NCI-H226 (cell line): ENCODE results near the gene CDC42BPA.
A peak's percentile ranks its signal among the peaks of the same experiment; 100 is the strongest.
"Not testable (repeated sequence)": the region's sequence is repeated elsewhere in the genome, so short reads cannot be mapped to it uniquely, and the experiment has no call there.

Experiments used
- DNase-seq: peaks from one replicate; pipeline ENCODE4 v3.0.0-alpha.2; 2015

Gene CDC42BPA, protein sequence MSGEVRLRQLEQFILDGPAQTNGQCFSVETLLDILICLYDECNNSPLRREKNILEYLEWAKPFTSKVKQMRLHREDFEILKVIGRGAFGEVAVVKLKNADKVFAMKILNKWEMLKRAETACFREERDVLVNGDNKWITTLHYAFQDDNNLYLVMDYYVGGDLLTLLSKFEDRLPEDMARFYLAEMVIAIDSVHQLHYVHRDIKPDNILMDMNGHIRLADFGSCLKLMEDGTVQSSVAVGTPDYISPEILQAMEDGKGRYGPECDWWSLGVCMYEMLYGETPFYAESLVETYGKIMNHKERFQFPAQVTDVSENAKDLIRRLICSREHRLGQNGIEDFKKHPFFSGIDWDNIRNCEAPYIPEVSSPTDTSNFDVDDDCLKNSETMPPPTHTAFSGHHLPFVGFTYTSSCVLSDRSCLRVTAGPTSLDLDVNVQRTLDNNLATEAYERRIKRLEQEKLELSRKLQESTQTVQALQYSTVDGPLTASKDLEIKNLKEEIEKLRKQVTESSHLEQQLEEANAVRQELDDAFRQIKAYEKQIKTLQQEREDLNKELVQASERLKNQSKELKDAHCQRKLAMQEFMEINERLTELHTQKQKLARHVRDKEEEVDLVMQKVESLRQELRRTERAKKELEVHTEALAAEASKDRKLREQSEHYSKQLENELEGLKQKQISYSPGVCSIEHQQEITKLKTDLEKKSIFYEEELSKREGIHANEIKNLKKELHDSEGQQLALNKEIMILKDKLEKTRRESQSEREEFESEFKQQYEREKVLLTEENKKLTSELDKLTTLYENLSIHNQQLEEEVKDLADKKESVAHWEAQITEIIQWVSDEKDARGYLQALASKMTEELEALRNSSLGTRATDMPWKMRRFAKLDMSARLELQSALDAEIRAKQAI (N-terminal part only)

DNA sequence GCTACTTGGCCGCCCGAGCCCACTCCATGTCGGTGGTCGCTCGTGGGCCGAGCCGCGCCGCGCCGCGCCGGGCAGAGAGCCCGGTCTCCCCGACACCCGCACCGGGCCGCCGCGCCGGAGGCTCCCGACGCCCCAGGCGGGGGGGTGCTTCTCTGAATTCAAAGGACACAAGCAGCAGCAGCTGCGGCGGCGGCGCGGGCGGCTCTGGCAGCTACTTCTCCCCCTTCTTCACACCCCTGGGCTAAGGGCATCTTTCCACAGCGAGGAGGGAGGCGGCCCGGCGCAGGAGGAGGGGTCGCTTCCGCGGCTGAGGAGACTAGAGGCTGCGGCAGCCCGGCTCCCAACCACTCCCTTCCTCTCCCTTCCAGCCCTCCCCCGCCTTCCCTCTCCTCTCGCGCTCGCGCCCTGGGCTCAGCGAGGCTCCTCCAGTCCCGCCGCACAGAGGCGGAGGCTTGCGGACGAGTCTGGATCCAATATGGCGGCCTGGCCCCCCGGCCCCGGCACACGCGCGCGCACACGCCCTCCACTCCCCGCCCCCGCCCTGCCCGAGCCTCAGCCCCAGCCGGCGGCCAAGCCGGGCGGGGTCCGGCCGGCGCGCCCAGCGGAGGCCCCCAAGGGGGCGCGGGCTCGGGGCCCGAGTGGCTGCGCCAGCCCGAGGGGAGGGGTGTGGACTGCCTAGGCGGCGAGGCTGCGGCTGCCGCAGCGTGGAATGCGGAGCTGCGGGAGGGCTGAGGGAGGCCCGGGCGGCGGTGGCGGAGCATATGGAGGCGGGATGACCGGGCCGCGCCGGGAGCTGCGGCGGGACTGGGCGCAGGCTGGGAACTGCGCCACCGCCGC lies at the start of gene CDC42BPA:
Gene CDC42BPA, minus strand, starts transcription at position 477 of the 837 bp plus-strand sequence. CDS start 1,310 bp downstream, outside the sequence.
- DNase-seq: peak; percentile 73

DNA sequence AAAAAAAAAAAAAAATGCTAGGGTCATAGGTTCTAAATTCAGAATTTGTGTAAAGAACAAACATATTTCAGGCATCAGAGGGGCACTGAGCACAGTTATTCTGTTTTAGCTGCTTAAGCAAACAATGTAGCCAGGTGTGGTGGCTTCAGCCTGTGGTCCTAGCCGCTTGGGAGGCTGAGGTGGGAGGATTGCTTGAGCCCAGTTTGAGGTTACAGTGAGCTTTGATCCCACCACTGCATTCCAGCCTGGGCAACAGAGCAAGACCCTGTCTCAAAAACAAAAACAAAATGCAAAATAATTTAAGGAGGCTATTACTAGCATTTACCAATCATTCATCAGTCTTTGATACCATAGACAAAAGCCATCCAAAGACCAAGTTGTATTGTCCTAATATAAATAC lies 49.7 kb upstream of the CDC42BPA start:
- no peak for DNase-seq

DNA sequence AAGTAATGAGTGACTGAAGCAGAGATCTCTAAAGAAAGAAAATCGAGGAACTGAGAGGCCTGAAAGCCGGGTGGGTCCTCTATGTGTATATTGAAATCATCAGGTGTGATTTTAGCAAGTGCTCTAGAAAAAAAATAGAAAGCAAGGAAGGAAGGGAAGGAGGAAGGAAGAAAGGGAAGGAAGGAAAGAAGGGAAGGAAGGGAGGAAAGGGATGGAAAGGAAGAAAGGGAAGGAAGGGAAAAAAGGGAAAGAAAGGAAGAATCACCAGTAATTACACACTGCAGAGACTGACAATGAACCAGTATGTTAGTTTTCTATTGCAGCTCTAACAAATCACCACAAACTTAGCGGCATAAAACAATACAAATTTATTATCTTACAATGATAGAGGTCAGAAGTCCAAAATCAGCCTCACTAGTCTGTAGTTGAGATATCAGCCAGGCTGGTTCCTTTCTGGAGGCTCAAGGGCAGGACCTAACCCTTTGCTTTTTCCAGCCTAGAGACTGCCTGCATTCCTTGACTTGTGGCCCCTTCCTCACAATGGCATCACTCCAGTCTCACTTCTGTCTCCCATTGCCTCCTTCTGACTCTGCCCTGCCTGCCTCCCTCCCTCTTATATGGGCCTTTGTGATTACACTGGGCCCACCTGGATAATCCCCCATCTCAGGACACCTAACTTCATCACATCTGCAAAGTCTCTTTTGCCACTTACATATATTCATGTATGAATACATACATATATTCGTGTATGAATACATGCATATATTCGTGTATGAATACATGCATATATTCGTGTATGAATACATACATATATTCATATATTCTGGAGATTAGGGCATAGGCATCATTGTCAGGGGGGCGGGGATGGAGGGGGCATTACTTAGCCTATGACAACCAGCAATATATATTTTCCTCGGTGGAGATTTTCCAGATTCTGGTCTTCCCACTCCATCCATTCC lies 47.5 kb upstream of the CDC42BPA start:
- DNase-seq: no peak

DNA sequence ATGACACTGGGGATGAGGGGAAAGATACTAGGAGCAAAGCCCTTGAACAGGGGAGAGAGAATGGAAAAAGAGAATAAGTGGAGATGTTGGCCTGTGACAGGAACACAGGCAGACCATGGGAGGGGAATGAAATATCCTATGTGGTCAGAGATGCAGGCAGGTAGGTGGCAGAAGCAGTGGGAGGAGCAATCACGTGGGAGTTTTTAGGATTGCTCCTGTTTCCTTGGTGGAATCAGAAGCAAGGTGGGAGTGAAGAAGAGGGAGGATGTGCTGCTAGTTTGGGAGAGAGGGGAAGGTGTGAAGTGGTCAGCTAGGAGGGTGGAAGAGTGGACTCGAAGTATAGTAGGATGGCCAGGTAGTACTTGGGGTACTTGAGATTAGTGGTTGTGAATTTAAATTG lies 46.4 kb upstream of the CDC42BPA start:
- no peak for DNase-seq

DNA sequence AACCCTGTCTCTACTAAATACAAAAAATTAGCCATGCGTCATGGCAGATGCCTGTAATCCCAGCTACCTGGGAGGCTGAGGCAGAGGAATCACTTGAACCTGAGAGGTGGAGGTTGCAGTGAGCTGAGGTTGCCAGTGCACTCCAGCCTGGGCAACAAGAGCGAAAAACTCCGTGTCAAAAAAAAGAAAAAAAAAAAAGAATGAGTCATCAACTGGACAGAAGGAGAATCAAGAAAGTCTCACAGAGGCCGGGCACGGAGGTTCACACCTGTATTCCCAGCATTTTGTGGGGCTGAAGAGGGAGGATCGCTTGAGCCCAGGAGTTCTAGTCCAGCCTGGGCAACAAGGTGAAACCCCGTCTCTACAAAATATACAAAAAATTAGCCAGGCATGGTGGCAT lies 45.5 kb upstream of the CDC42BPA start:
- no peak for DNase-seq

DNA sequence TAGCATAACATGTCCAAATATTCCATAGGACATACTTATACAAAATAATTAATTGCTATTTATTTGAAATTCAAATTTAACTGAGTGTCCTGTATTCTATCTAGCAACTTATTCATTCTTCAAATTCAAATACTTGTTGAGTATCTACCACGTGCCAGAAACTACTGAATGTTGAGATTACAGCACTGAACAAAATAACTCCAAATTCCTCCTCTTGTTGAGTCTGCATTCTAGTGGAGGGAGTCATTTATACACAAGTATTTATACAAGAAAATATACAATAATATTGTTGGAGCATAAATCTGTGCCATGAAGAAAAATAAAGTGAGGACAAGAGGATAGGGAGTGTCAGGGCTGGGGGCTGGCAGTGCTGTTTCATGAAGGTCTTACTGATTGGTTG lies 43.7 kb upstream of the CDC42BPA start:
- no peak for DNase-seq

DNA sequence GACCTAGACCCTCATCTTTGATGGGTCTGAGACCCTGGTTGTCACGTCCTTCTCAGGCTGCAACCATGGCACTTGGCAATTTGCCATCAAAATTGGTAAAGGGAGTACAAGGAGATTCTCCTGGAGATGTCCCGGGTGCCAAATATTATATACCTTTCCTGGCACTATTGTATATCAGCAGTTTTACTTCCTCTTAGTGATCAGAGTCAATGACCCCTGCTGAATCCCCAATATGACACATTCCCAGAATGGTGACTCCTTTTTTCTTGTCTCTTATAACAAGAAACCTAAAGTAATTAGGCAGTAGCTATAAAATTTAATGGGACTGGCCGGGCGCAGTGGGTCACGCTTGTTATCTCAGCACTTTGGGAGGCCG lies 39.6 kb upstream of the CDC42BPA start:
- DNase-seq: no peak

DNA sequence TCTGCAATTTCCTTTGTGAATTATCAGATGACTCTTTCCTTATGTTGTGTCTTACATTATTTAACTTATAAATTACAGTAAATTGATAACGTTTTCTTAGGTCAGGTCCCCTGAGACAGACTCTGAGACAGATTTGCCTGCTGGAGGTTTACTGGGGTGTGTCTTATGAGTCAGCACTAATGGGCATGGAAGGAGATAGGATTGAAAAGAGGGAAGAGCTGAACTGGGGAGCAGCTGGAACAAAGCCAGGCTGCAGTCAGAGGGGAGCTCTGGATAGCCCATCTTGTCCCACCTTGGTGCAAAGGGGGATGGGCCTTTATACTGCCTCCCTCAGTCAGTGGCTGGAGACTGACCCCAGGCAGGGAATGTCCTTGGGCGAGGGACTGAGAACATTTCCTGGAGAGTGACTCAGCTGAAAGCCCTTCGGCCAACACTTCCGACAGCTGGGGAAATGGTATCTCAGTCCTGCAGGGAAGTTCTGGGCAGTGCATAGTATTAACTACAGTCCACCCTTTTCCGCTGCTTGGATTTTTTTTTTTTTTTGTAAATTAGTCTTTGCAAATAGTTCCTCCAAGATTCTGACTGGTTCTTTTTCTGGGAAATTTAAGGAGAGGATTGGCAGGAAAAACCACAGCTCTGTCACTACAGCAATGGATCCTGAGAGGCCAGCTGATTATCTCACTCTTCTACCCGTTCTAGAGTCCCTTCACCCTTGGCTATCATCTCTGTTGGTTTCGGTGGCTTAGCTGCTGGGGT lies 39.1 kb upstream of the CDC42BPA start:
- peak; percentile 80 for DNase-seq

DNA sequence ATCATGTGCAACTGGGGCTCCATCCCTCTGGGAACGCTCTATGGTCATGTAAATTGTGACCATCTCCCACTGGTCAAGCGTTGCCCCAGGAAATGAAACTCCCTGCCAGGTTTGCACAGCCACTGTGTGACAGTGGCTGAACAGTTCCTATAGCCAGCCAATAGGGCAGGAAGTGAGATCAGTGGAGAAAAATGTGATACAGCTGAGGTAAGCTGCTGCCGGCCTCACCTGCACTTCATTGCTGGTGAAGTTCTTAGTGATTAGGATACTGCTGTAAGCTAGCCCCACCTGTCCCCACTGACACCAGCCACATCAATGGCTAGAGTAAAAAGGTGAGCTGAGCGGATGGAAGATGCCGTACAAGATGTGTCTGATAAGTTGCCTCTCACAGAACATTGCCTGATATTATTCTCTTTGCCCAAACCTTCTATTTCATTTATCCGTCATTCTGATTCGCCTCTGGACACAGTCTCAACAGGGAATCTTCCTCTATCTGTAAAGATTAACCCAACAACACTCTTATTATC lies 38.4 kb upstream of the CDC42BPA start:
- DNase-seq: no peak

DNA sequence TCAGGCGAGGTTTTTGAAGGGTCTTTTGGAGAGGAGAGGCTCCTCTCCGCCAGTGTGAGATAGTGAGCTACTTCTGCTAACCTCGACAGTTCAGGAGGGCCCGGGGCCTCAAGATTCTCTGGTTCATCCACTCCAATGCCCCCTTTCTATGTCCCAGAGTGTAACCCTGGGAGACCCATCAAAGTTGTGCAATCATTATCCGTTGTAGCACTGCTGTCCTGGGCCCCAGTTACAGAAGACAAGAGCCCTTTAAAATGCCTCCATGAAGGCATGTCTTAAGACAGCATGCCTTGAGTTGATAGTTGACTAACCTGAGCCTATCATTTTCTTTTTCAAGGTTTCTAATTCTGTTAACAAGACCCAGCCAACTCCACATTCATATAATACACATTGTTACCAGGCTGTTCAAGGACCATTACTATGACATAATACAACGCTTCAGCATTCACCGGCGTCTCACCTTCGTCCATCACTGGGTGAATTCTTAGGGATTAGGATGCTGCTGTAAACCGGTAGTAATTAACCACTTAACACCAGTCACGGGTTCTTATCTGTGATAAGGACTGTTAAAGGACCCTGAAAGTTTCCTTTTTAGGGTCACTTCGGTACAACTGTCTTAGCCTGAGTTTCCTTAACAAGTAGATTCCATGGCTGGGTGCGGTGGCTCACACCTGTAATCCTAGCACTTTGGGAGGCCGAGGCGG lies 37.4 kb upstream of the CDC42BPA start:
- no peak for DNase-seq

DNA sequence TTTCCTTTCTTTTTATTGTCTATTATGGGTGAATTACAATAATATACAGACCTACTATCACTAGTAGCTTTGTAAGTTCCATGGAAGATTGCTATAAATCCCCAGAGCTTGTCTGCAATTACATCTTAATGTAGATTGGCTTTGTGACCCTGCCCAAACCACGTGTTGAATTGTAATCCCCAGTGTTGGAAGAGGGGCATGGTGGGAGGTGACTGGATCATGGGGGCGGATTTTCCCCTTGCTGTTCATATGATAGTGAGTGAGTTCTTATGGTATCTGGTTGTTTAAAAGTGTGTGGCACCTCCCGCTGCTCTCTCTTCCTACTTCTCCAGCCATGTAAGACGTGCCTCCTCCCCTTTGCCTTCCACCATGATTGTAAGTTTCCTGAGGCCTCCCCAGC lies 34.9 kb upstream of the CDC42BPA start:
- no peak for DNase-seq

DNA sequence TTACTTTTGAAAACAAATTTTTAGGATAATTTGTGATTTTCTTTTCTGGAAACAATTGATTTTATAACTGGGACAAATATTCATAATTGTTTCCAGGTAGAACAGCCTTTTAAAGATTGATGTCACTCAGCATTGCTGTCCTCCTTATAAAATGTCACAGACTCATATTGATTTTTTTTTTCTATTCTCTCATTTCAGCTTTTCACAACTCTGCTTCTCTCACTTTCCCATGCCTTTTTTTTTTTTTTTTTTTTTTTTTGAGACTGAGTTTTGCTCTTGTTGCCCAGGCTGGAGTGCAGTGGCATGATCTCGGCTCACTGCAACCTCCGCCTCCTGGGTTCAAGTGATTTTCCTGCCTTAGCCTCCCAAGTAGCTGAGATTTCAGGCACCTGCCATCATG lies 33.9 kb upstream of the CDC42BPA start:
- not testable (repeated sequence) for DNase-seq

DNA sequence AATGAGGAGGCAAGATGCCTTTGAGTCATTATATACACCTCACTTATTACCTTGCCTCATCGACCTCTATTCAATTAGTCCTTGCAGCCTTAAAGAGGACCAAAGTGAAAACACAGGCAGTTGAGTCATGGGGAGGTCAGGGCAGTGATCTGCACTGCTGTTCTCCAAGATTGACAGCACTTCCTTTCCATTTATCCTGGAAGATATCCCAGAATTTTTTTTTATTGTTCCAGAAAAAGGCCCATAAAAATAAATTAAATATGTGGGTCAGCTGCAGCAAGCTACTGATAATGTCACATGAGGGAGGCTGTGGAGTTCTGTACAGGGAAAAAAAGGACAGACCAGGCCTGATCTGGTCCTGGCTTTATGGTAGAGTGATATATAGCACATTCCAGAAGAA lies 33.2 kb upstream of the CDC42BPA start:
- no peak for DNase-seq

DNA sequence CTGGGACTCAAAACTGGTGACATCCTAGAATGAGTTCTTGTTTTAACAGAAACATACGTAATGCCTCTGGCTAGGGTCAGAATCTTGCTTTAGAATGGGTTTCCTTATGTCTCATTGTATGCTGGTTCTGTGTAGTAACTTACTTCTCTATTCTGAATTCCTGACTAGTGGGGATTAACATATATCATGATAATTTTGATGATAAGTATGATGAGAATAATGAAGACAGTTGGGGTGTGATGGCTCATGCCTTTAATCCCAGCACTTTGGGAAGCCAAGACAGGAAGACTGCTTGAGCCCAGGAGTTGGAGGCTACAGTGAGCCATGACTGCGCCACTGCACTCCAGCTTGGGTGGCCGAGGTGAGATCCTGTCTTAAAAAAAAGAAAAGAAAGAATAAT lies 31.7 kb upstream of the CDC42BPA start:
- no peak for DNase-seq

DNA sequence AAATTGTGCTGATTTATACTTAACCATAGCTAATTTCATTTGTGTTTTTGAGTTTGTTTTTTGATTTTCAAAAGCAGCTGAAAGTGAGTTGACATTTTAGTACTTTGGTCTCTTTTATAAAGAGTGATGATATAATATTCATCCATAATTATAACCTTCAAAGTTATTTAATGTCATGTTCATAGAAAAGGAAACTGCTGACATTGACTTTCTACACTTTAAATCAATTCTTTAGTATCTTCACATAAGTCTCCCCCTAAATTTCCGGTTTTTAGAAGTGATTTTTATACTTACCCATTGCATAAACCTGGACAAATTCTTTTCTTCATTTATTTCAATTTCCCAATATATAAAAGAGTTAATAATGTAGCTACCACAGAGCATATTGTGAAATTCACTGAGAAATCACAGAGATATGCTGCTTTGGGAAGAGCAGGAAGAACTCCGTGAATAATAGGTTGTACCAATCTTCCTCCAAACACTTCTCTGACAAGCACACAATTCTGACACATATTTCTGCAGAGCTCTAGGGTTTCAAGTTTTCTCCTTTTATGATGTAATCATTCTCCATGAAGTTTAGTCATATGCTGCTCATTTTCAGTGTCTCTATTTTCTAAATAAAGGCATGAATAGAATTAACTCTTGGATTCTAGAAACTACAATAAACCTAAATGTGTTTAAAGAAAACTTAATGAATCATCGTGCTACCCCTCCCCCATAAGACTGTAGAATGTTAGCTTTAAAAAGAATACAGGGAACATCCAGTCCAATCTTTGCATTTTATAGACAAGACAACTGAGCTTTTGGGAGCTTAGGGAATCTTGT lies 25.6 kb upstream of the CDC42BPA start:
- DNase-seq: peak; percentile 77

DNA sequence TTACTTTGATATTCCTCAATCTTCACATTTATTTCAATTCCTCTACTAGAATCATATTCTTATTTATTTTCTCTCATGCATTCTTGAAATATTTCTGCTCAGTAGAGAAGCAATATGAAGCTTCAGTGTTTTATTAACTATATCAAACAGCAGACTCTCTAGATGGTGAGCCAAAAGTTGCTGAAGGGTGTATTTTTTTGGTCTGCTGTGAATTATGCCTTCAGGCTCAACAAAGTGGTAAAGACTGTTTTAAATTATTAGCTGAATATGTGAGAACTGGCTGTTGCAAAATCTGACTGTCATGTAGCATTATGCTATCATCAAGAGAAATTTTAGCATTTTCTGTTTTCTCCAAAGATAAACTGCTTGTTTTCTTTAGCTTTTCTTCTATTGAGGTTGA lies 24.9 kb upstream of the CDC42BPA start:
- DNase-seq: no peak

DNA sequence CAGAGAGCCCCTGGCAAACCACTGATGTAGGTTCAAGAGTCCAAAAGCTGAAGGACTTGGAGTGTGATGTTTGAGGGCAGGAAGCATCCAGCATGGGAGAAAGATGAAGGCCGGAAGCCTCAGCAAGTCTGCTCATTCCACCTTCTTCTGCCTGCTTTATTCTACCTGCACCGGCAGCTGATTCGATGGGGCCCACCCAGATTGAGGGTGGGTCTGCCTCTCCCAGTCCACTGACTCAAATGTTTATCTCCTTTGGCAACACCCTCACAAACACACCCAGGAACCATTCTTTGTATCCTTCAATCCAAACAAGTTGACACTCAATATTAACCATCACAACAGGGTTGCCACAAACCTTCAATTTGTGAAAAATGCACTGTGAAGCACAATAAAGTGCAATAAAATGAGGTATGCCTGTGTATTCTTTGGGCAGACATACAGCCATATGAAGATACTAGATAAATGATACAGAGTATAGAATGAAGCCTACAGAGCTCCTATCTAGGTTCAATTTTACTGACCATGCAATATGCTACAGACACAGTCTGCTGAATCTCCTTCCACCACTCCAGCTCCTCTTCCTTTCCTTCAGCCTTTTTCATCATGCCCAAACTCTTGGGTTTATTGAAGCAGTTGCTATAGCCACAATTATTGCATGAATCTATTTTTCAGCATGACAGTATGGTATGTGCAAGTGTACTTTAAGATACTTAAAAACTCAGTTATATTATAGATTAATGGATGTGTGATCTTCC lies 24.0 kb upstream of the CDC42BPA start:
- no peak for DNase-seq

DNA sequence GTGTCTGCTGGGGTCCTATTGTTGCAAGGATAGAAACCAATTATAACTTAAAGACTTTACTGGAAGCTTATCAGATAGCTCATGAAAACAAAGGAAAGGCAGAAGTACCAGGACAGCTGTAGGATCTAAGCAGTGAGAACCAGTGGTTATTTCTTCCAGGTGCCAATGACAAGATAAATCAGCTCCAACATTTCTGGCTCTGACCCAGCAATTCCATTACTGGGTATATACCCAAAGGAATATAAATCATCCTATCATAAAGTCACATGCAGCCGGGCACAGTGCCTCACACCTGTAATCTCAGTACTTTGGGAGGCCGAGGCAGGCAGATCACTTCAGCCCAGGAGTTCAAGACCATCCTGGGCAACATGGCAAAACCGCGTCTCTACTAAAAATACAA lies 17.8 kb upstream of the CDC42BPA start:
- DNase-seq: not testable (repeated sequence)
